ENCODE measurements around the gene MPIG6B.

GRCh38 chr6:31700740-31701401, 22.3 kb upstream of the MPIG6B start:
- TF ChIP-seq CTCF (IDR thresholded peaks at IDR 0.05) = no peak
- TF ChIP-seq POLR2A (IDR thresholded peaks at IDR 0.05) = no peak

Data from body of pancreas (tissue), 4 donors.